Pons (tissue), 1 donor: ENCODE measurements around the gene MAPK8IP1.
"Not testable (repeated sequence)": the region's sequence is repeated elsewhere in the genome, so short reads cannot be mapped to it uniquely, and the experiment has no call there.

Experiments
- DNase-seq: peaks from one replicate; pipeline ENCODE4 v3.0.0-alpha.2; 2016; ENCODE audit warnings: low spot score

The MAPK8IP1 gene

DNA sequence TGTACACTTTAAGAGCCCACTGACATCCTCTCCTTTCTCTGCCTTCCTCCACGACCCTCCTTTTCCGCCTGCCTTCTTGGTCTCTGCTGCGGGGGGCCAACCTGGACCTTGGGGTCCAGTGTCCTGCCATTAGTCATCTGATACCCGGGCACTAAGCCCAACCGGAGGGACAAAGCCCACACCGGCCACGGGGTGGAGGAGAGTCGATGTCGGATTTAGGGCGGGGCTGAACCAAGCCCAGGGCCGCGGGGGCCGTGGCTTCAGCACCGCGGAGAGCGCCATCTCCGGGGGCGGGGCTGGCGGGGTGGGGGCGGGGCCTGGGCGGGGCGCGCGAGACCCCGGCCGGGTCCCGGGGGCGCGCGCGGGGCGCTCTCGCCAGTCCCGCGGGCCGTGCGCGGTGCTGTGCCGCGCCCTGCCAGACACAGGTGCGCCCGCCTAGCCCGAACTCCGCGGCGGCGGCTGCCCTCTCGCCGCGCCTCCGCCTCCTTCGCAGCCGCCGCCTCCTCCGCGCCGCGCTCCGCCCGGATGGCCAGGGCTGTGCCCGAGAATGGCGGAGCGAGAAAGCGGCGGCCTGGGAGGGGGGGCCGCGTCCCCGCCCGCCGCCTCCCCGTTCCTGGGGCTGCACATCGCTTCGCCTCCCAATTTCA, at the start of gene MAPK8IP1:
Gene MAPK8IP1 (plus strand): TSS at position 378 of the 647 bp plus-strand sequence. CDS start 170 bp downstream, at position 548.
- DNase-seq, result no peak

- no peak for DNase-seq
Observed at GRCh38 chr11:45839204-45839603, 46.2 kb upstream of the MAPK8IP1 start.

GRCh38 chr11:45840251-45840650, 45.2 kb upstream of the MAPK8IP1 start:
- DNase-seq, result not testable (repeated sequence)

- peak; percentile 80 for DNase-seq
Observed at GRCh38 chr11:45843158-45843924, 42.1 kb upstream of the MAPK8IP1 start.

DNA sequence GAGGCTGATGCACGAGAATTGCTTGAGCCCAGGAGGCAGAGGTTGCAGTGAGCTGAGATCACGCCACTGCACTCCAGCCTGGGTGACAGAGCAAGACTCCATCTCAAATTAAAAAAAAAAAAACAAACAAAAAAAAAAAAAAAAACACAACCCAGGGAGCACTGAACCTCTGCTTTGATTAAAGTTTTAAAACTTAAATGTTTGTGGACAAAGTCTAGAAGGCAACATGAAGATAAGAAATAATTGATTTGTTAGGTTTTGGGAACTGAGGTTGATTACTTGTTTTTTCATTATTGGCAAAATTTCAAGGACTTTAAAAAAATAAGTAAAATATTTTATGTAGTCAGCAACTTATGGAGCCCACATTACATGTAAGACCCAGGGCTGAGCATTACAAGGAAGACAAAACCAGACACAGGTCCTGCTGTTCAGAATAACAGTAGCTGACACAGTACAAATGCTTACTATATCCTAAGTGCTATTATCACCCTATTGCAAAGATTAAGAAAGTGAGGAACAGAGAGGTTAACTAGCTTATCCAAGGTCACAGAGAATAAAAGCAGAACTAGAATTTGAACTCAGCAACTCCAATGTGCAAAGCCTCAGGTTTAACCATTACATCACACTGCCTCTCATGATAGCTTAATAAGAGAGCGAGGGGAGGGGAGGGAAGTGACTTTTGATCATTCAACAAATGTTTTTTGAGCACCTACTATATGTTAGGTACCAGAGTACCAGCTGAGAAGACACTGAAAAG, 40.5 kb upstream of the MAPK8IP1 start:
- no peak for DNase-seq

- no peak for DNase-seq
Observed at GRCh38 chr11:45846174-45846675, 39.2 kb upstream of the MAPK8IP1 start.

DNA sequence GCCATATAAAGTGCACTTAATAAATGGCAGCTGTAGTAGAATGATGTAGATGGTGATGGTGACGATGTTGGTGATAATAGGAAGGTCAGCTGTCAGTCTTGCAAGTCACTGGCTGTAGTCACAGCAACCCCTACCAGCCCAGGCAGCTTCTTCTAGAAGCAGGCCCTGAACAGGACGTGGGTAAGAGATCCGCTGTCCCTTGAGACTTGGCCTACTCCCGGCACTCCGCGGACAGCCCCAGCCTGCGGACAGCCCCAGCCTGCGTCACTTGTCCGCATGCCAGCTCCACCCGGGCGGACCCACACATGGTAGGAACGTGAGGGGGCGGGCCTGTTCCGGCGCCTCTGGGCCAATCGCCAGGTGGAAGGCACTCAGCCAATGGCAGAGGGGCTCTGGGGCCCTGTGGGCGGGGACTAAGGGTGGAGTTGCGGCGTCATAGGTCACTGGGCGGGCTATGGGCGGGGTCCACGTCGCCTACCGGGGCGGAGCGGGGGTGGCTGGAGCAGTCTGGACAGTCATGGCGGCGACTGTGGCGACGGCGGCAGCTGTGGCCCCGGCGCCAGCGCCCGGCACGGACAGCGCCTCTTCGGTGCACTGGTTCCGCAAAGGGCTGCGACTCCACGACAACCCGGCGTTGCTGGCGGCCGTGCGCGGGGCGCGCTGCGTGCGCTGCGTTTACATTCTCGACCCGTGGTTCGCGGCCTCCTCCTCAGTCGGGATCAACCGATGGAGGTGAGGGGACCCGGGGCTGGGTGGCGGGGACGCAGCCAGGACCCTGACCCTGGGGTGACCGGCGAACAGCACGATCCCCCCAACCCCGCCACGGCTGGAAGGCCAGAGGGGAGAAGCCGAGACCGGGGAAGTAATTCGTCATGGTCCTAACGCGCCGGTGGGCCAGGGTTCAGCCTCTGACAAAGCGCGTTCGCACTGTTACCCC, 38.2 kb upstream of the MAPK8IP1 start, which contains the start of gene CRY2:
Gene CRY2 (plus strand): TSS at position 502 of the 937 bp plus-strand sequence. CDS start 16 bp downstream, at position 518.
- DNase-seq, result peak; percentile 97

- DNase-seq, result no peak
Observed at GRCh38 chr11:45847911-45848316, 37.5 kb upstream of the MAPK8IP1 start.

- no peak for DNase-seq
Observed at GRCh38 chr11:45848654-45849081, 36.8 kb upstream of the MAPK8IP1 start.

GRCh38 chr11:45850446-45850845, 35.0 kb upstream of the MAPK8IP1 start:
- no peak for DNase-seq

GRCh38 chr11:45851228-45851627, 34.2 kb upstream of the MAPK8IP1 start:
- DNase-seq, result no peak

GRCh38 chr11:45852018-45852711, 33.3 kb upstream of the MAPK8IP1 start:
- DNase-seq, result peak; percentile 49

DNA sequence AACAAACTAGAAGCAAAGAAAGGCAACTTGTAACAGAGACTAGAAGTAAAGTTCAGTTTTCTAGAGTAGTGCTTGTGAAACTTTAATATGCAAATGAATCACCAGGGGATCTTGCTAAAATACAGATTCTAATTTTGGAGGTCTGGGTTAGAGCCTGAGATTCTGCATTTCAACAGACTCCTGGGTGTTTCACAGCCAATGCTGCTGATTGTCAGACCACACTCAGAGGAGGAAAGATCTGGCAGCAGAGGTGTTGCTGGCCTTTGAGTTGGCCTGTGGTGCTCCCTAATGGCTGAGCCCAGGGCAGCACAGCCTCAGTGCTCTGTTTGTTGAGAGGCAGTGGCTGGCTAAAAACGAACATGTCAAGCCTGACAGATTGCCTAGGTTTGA, 32.7 kb upstream of the MAPK8IP1 start:
- DNase-seq, result no peak

- no peak for DNase-seq
Observed at GRCh38 chr11:45853332-45854219, 31.9 kb upstream of the MAPK8IP1 start.

- DNase-seq, result no peak
Observed at GRCh38 chr11:45855308-45855707, 30.1 kb upstream of the MAPK8IP1 start.

GRCh38 chr11:45856044-45856468, 29.4 kb upstream of the MAPK8IP1 start:
- no peak for DNase-seq

GRCh38 chr11:45857961-45858474, 27.4 kb upstream of the MAPK8IP1 start:
- peak; percentile 77 for DNase-seq

- no peak for DNase-seq
Observed at GRCh38 chr11:45858751-45859398, 26.6 kb upstream of the MAPK8IP1 start.

GRCh38 chr11:45859661-45860140, 25.8 kb upstream of the MAPK8IP1 start:
- DNase-seq, result peak; percentile 73
